Cortex of kidney (tissue), 1 donor: ENCODE results near the gene YAP1.

Experiments used
- DNase-seq: peaks from one replicate; lab custom pipeline; 2025; lab: John Stamatoyannopoulos, UW

YAP1 gene

GRCh38 chr11:102163368-102163767 lies 53.1 kb downstream of the YAP1 start:
- DNase-seq, result no peak

- no peak for DNase-seq
Measured at GRCh38 chr11:102166175-102167064, 56.2 kb downstream of the YAP1 start.

- DNase-seq, result no peak
Measured at GRCh38 chr11:102168481-102168880, 58.2 kb downstream of the YAP1 start.

GRCh38 chr11:102171101-102171500 lies 60.9 kb downstream of the YAP1 start:
- DNase-seq, result no peak

- no peak for DNase-seq
Measured at GRCh38 chr11:102172127-102172848, 62.0 kb downstream of the YAP1 start.

- no peak for DNase-seq
Measured at GRCh38 chr11:102177126-102177525, 66.9 kb downstream of the YAP1 start.

GRCh38 chr11:102177974-102178631 lies 67.9 kb downstream of the YAP1 start:
- no peak for DNase-seq

- no peak for DNase-seq
Measured at GRCh38 chr11:102179371-102179770, 69.1 kb downstream of the YAP1 start.

GRCh38 chr11:102184269-102184987 lies 74.2 kb downstream of the YAP1 start:
- DNase-seq, result no peak

GRCh38 chr11:102186551-102187191 lies 76.4 kb downstream of the YAP1 start:
- DNase-seq, result no peak

- DNase-seq, result no peak
Measured at GRCh38 chr11:102187416-102188151, 77.3 kb downstream of the YAP1 start.

- no peak for DNase-seq
Measured at GRCh38 chr11:102188488-102188887, 78.2 kb downstream of the YAP1 start.

GRCh38 chr11:102191832-102192231 lies 81.6 kb downstream of the YAP1 start:
- no peak for DNase-seq

- no peak for DNase-seq
Measured at GRCh38 chr11:102192349-102193066, 82.3 kb downstream of the YAP1 start.

GRCh38 chr11:102194257-102194656 lies 84.0 kb downstream of the YAP1 start:
- no peak for DNase-seq

- DNase-seq, result no peak
Measured at GRCh38 chr11:102194990-102195389, 84.7 kb downstream of the YAP1 start.

- DNase-seq, result no peak
Measured at GRCh38 chr11:102196351-102196750, 86.1 kb downstream of the YAP1 start.

- DNase-seq, result no peak
Measured at GRCh38 chr11:102196816-102197215, 86.6 kb downstream of the YAP1 start.

- DNase-seq, result no peak
Measured at GRCh38 chr11:102197670-102198139, 87.5 kb downstream of the YAP1 start.

- DNase-seq, result no peak
Measured at GRCh38 chr11:102199673-102200072, 89.4 kb downstream of the YAP1 start.
